Measurements from ENCODE around the gene ARHGAP24. TPM values are rescaled to one million over a fixed set of nuclear protein-coding genes. Genes with fewer than 3 reads are reported as not detected.

The ARHGAP24 gene
- total RNA-seq, 3 donors from 2014 or later = 5.2 to 11.6 (median 6.7) TPM

DNA sequence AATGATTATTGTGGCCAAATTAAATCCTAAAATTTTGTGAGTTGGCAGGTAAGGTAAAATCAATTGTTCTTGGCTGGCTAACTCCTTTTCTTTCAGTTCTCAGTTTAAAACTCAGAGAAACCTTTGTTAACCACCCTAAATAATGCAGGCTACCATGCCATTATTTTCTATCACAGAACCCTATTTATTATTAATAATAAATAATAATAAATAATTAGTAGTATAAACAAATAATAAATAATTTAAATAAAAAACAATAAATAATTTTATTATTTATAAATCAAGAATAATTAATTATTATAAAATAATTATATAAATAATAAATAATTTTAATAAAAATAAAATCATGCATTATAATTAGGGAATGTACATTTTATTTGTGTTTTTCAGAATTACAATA lies 390.3 kb downstream of the ARHGAP24 start:
- Histone ChIP-seq H3K36me3 (ENCODE audit: low read depth) (no peaks in the 10 kb centered on the region), H3K4me1 (ENCODE audit: low read depth) (no peaks in the 10 kb centered on the region), H3K9me3 (no peaks in the 10 kb centered on the region), H3K4me3 (no peak overlapping the region)
- no peak for ATAC-seq
- intact Hi-C loops (cut with DNase I, micrococcal nuclease) = no loop called here
- no peak for DNase-seq
- TF ChIP-seq, protein P1, sequence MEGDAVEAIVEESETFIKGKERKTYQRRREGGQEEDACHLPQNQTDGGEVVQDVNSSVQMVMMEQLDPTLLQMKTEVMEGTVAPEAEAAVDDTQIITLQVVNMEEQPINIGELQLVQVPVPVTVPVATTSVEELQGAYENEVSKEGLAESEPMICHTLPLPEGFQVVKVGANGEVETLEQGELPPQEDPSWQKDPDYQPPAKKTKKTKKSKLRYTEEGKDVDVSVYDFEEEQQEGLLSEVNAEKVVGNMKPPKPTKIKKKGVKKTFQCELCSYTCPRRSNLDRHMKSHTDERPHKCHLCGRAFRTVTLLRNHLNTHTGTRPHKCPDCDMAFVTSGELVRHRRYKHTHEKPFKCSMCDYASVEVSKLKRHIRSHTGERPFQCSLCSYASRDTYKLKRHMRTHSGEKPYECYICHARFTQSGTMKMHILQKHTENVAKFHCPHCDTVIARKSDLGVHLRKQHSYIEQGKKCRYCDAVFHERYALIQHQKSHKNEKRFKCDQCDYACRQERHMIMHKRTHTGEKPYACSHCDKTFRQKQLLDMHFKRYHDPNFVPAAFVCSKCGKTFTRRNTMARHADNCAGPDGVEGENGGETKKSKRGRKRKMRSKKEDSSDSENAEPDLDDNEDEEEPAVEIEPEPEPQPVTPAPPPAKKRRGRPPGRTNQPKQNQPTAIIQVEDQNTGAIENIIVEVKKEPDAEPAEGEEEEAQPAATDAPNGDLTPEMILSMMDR (IDR thresholded peaks at IDR 0.05) = no peak

GRCh38 chr4:85866508-85866907 lies 391.6 kb downstream of the ARHGAP24 start:
- Histone ChIP-seq H3K9me3 (no peaks in the 10 kb centered on the region), H3K4me1 (ENCODE audit: low read depth) (no peaks in the 10 kb centered on the region), H3K36me3 (ENCODE audit: low read depth) (no peaks in the 10 kb centered on the region), H3K4me3 (no peak overlapping the region)
- DNase-seq (no peak), ATAC-seq (no peak)
- TF ChIP-seq, protein P1 (IDR thresholded peaks at IDR 0.05) = no peak
- intact Hi-C loops (cut with DNase I, micrococcal nuclease) = no loop called here

GRCh38 chr4:85867271-85867670 lies 392.3 kb downstream of the ARHGAP24 start:
- no peaks in the 10 kb centered on the region for H3K9me3 ChIP-seq
- TF ChIP-seq, protein P1 (IDR thresholded peaks at IDR 0.05) = no peak
- H3K36me3 ChIP-seq (ENCODE audit: low read depth) = no peaks in the 10 kb centered on the region
- no peak overlapping the region for H3K4me3 ChIP-seq
- DNase-seq (no peak), ATAC-seq (no peak)
- intact Hi-C loops (cut with DNase I, micrococcal nuclease) = no loop called here
- no peaks in the 10 kb centered on the region for H3K4me1 ChIP-seq (ENCODE audit: low read depth)

- Histone ChIP-seq H3K4me3 (no peak overlapping the region), H3K9me3 (no peaks in the 10 kb centered on the region), H3K4me1 (ENCODE audit: low read depth) (no peaks in the 10 kb centered on the region), H3K36me3 (ENCODE audit: low read depth) (no peaks in the 10 kb centered on the region)
- ATAC-seq (no peak), DNase-seq (no peak)
- TF ChIP-seq, protein P1 (IDR thresholded peaks at IDR 0.05) = no peak
- intact Hi-C loops (cut with DNase I, micrococcal nuclease) = no loop called here
These were observed 394.2 kb downstream of the ARHGAP24 start for GRCh38 chr4:85869181-85869580.

DNA sequence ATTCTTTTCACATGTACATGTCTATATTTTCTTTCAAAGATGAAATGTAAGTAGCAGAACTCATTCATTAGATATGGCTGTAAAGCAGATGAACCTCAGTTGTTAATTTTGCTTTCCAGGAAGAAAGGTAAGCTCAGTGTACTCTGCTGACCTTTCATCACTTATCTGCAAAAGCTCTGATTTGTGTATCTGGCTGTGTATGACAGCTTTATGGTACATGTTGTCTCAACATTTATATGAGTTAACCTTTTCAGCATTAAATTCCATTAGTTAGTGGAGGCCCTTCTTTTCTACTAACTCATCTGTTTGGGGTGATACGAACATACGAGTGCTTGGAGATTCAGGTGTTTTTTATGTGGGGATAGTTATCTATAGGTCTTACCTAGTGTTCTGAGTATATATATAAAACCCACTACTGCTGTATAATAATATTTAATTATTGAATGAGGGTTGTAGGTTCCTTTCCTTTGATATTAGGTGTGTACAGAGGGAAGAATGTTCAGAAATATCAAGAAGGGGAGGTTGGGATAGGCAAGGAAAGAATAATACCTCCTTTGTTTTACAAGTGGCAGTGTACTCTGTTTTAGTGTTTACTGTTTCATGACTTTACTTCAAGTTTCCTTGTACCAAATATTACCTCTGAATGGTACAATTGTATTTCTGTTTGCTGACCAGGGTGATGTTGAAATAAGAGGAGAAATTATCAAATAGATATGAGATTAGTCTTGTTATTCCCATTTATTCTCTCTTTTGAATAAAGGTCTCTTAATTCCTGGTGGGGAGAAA lies 395.5 kb downstream of the ARHGAP24 start:
- Histone ChIP-seq H3K4me1 (ENCODE audit: low read depth) (no peaks in the 10 kb centered on the region), H3K9me3 (no peaks in the 10 kb centered on the region), H3K36me3 (ENCODE audit: low read depth) (no peaks in the 10 kb centered on the region), H3K4me3 (no peak overlapping the region)
- intact Hi-C loops (cut with DNase I, micrococcal nuclease) = no loop called here
- ATAC-seq (peak; percentile 70), DNase-seq (no peak)
- TF ChIP-seq, protein P1 (IDR thresholded peaks at IDR 0.05) = no peak
